BE2C (cell line): ENCODE measurements around the gene EEFSEC.
A peak's percentile ranks its signal among the peaks of the same experiment; 100 is the strongest.

Source experiments
- DNase-seq: peaks from one replicate; pipeline ENCODE4 v3.0.0-alpha.2; 2020
- H3K27me3 ChIP-seq: fragments of 250-450 bp; sonication (Bioruptor Pico); 2 replicates; pipeline ENCODE4 v1.5.1; 2020; ENCODE audit warnings: mild to moderate bottlenecking
- H3K36me3 ChIP-seq: fragments of 250-450 bp; sonication (Bioruptor Pico); 2 replicates; pipeline ENCODE4 v1.5.1; 2020; ENCODE audit warnings: mild to moderate bottlenecking
- H3K4me1 ChIP-seq: fragments of 250-450 bp; sonication (Bioruptor Pico); 2 replicates; pipeline ENCODE4 v1.5.1; 2020
- H3K4me3 ChIP-seq: 2 replicates; pipeline ENCODE4 v1.5.1; 2011; ENCODE audit warnings: low read depth, low read length
- H3K9me3 ChIP-seq: fragments of 250-450 bp; sonication (Bioruptor Pico); 2 replicates; pipeline ENCODE4 v1.5.1; 2020
- CTCF ChIP-seq: IDR thresholded peaks from 2 replicates; pipeline ENCODE4 v1.5.1; 2012; ENCODE audit warnings: mild to moderate bottlenecking, low read depth, low read length

EEFSEC gene

GRCh38 chr3:128263118-128263517 is 109.8 kb downstream of the EEFSEC start:
- Histone ChIP-seq H3K9me3 (no peaks in the 10 kb centered on the region), H3K4me3 (no peak overlapping the region), H3K27me3 (no peaks in the 10 kb centered on the region), H3K36me3 (peaks cover 17% of the 10 kb centered on the region), H3K4me1 (peaks cover 30% of the 10 kb centered on the region)
- TF ChIP-seq CTCF, result no peak
- DNase-seq, result no peak

- Histone ChIP-seq H3K4me1 (peaks cover 30% of the 10 kb centered on the region), H3K36me3 (peaks cover 26% of the 10 kb centered on the region), H3K27me3 (no peaks in the 10 kb centered on the region), H3K4me3 (no peak overlapping the region), H3K9me3 (no peaks in the 10 kb centered on the region)
- TF ChIP-seq CTCF, result no peak
- DNase-seq, result peak; percentile 67
Observed at GRCh38 chr3:128263946-128264345, 110.7 kb downstream of the EEFSEC start.

- TF ChIP-seq CTCF, result no peak
- Histone ChIP-seq H3K27me3 (no peaks in the 10 kb centered on the region), H3K36me3 (peaks cover 25% of the 10 kb centered on the region), H3K4me1 (peaks cover 42% of the 10 kb centered on the region), H3K9me3 (no peaks in the 10 kb centered on the region), H3K4me3 (no peak overlapping the region)
- DNase-seq, result peak; percentile 80
Observed at GRCh38 chr3:128266453-128266852, 113.2 kb downstream of the EEFSEC start.

GRCh38 chr3:128267541-128267940 is 114.3 kb downstream of the EEFSEC start:
- H3K36me3 ChIP-seq, result peaks cover 19% of the 10 kb centered on the region
- H3K4me1 ChIP-seq, result peaks cover 46% of the 10 kb centered on the region
- H3K4me3 ChIP-seq, result no peak overlapping the region

GRCh38 chr3:128269006-128269775 is 115.9 kb downstream of the EEFSEC start:
- H3K36me3 ChIP-seq, result peaks cover 19% of the 10 kb centered on the region
- DNase-seq, result no peak
- no peaks in the 10 kb centered on the region for H3K9me3 ChIP-seq
- H3K4me3 ChIP-seq, result no peak overlapping the region
- peaks cover 32% of the 10 kb centered on the region for H3K4me1 ChIP-seq
- TF ChIP-seq CTCF, result no peak
- H3K27me3 ChIP-seq, result no peaks in the 10 kb centered on the region

More at GRCh38 chr3:128267541-128267940, 114.3 kb downstream of the EEFSEC start:
- no peaks in the 10 kb centered on the region for H3K9me3 ChIP-seq
- TF ChIP-seq CTCF, result no peak
- DNase-seq, result no peak
- no peaks in the 10 kb centered on the region for H3K27me3 ChIP-seq

GRCh38 chr3:128269796-128270195 is 116.5 kb downstream of the EEFSEC start:
- no peaks in the 10 kb centered on the region for H3K9me3 ChIP-seq
- no peak for TF ChIP-seq CTCF
- no peak overlapping the region for H3K4me3 ChIP-seq
- H3K4me1 ChIP-seq, result peaks cover 26% of the 10 kb centered on the region
- DNase-seq, result no peak
- H3K36me3 ChIP-seq, result peaks cover 15% of the 10 kb centered on the region
- H3K27me3 ChIP-seq, result no peaks in the 10 kb centered on the region
